Measurements from ENCODE around the gene PSMD12. TPM values are rescaled to one million over a fixed set of nuclear protein-coding genes. Genes with fewer than 3 reads are reported as not detected.
A peak's percentile ranks its signal among the peaks of the same experiment; 100 is the strongest.

PSMD12 gene
- total and polyA plus RNA-seq, 9 of the 15 experiments (the other 6 are each of a cell fraction or from before 2014, with no cell fraction given): 36.6 to 150 (median 65.5) TPM

GRCh38 chr17:67366193-67367157 is at the start of gene PSMD12 (continued):
- TF ChIP-seq PRDM10 (IDR thresholded peaks at IDR 0.05; ENCODE audit: partially characterized antibody): peak; percentile 39
- TF ChIP-seq ZNF408 (CRISPR knock-in tag; IDR thresholded peaks at IDR 0.05; ENCODE audit: low read depth): no peak
- TF ChIP-seq ATF7 (IDR thresholded peaks at IDR 0.05): peak; percentile 57
- TF ChIP-seq ZNF41 (CRISPR knock-in tag; conservative IDR thresholded peaks at IDR 0.05): no peak
- no peak for TF ChIP-seq RAD21 (CRISPR knock-in tag; conservative IDR thresholded peaks at IDR 0.05 in 1 of 2, IDR thresholded peaks at IDR 0.05 in 1 of 2)
- peak; percentile 51 for TF ChIP-seq PKNOX1 (IDR thresholded peaks at IDR 0.05)
- no peak for TF ChIP-seq CHD2 (IDR thresholded peaks at IDR 0.05; ENCODE audit: low read depth, low read length)
- TF ChIP-seq E4F1 (CRISPR knock-in tag; IDR thresholded peaks at IDR 0.05; ENCODE audit: borderline replicate concordance): no peak
- TF ChIP-seq HDAC8 (tag; IDR thresholded peaks at IDR 0.05): no peak
- TF ChIP-seq ZBTB8A (IDR thresholded peaks at IDR 0.05; ENCODE audit: partially characterized antibody): no peak
- no peak for TF ChIP-seq BCLAF1 (IDR thresholded peaks at IDR 0.05; ENCODE audit: borderline replicate concordance in 1 of 2, control insufficient read depth in 1 of 2, low read depth in 2 of 2, low read length in 1 of 2)
- no peak for TF ChIP-seq STAT5A (IDR thresholded peaks at IDR 0.05; ENCODE audit: borderline replicate concordance, low read length)
- no peak for TF ChIP-seq SMARCB1 (IDR thresholded peaks at IDR 0.05; ENCODE audit: insufficient read length, low read depth)
- peak in 1 of 2 experiments; percentile 13; a peak in 1 of 3 replicates for TF ChIP-seq CBX3 (IDR thresholded peaks at IDR 0.05; ENCODE audit: borderline replicate concordance in 1 of 2, low read length in 2 of 2)
- TF ChIP-seq ZNF551 (CRISPR knock-in tag; IDR thresholded peaks at IDR 0.05): no peak
- no peak; the same call in 1 of the 2 replicates for TF ChIP-seq HLTF (IDR thresholded peaks at IDR 0.05)

Data from K562 (cell line).